Measurements from ENCODE around the gene CACNA1D. TPM values are rescaled to one million over a fixed set of nuclear protein-coding genes. Genes with fewer than 3 reads are reported as not detected.

The CACNA1D gene
- total RNA-seq, 1 donor from 2014 or later: 1.1 TPM

GRCh38 chr3:53503195-53503594 is 8.8 kb downstream of the CACNA1D start:
- no peaks in the 10 kb centered on the region for H3K4me1 ChIP-seq
- intact Hi-C loops (cut with micrococcal nuclease): no loop called here
- H3K27me3 ChIP-seq (ENCODE audit: low read depth): peaks cover 76% of the 10 kb centered on the region
- no peak for DNase-seq
- H3K27ac ChIP-seq (replicated peaks): no peak overlapping the region
- no peaks in the 10 kb centered on the region for H3K9me3 ChIP-seq (replicated peaks)
- no peaks in the 10 kb centered on the region for H3K36me3 ChIP-seq
- no peak overlapping the region for H3K4me3 ChIP-seq
- TF ChIP-seq CTCF (IDR thresholded peaks at IDR 0.05; ENCODE audit: borderline replicate concordance): no peak

DNA sequence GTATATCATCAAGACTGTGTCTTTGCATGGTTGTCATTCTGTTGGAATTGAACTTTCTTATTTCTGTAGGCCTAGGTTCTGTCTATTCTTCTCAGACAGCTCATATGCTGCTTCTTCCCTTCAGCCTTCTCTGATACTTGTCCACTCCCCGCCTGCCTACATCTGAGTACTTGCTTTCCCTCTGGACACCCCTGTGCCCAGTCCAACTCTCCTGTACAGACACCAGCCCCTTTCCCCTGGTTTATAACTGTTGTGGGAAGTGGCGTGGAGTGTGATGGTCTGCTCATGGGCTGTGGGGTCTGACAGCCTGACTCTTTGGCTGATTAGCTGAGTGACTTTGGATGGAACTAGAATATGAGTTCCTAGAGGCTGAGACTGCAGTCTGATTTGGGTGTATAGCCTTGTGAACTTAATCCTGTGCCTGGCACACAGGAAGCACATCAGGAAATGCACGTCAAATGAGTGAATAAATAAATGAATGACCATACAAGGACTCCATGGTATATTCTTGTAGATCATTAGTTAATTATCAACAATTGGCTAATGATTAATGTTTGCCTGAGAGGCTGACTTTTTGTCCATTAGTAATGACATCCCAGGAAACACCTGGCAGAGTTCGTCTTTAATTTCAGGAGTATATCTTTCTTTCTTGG is 11.8 kb downstream of the CACNA1D start:
- Histone ChIP-seq H3K27me3 (ENCODE audit: low read depth) (peaks cover 64% of the 10 kb centered on the region), H3K4me3 (no peak overlapping the region), H3K27ac (replicated peaks) (no peak overlapping the region), H3K4me1 (no peaks in the 10 kb centered on the region), H3K36me3 (no peaks in the 10 kb centered on the region), H3K9me3 (replicated peaks) (no peaks in the 10 kb centered on the region)
- intact Hi-C loops (cut with micrococcal nuclease): no loop called here
- DNase-seq: no peak
- no peak for TF ChIP-seq CTCF (IDR thresholded peaks at IDR 0.05; ENCODE audit: borderline replicate concordance)

- H3K27me3 ChIP-seq (ENCODE audit: low read depth): peaks cover 64% of the 10 kb centered on the region
- H3K36me3 ChIP-seq: no peaks in the 10 kb centered on the region
- H3K4me1 ChIP-seq: no peaks in the 10 kb centered on the region
- no peak for TF ChIP-seq CTCF (IDR thresholded peaks at IDR 0.05; ENCODE audit: borderline replicate concordance)
- H3K27ac ChIP-seq (replicated peaks): no peak overlapping the region
- no peak overlapping the region for H3K4me3 ChIP-seq
- intact Hi-C loops (cut with micrococcal nuclease): no loop called here
- H3K9me3 ChIP-seq (replicated peaks): no peaks in the 10 kb centered on the region
- DNase-seq: no peak
Measured at GRCh38 chr3:53506763-53507145, 12.3 kb downstream of the CACNA1D start.

DNA sequence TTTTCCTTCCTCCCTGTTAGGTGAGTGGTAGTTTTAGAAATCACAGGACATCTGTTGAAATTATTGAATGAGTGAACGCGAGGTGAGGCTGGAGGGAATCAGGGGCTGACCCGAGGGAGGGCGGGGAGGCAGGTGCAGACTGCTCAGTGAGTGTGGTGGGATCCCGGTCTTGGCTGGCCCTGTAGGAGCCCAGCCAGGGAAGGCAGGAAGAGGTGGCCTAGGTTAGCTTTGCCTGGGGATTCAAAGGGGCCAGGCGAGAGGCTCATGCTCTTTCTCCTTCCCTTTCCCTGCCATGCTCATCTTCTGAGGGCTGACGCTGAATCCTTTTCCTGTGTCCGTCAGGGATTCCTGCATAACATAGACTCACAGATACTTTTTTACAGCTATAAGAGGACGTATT is 15.1 kb downstream of the CACNA1D start:
- peaks cover 70% of the 10 kb centered on the region for H3K27me3 ChIP-seq (ENCODE audit: low read depth)
- DNase-seq: no peak
- H3K9me3 ChIP-seq (replicated peaks): no peaks in the 10 kb centered on the region
- no peak overlapping the region for H3K27ac ChIP-seq (replicated peaks)
- H3K4me3 ChIP-seq: no peak overlapping the region
- no peak for TF ChIP-seq CTCF (IDR thresholded peaks at IDR 0.05; ENCODE audit: borderline replicate concordance)
- H3K4me1 ChIP-seq: no peaks in the 10 kb centered on the region
- H3K36me3 ChIP-seq: no peaks in the 10 kb centered on the region
- intact Hi-C loops (cut with micrococcal nuclease): no loop called here

DNA sequence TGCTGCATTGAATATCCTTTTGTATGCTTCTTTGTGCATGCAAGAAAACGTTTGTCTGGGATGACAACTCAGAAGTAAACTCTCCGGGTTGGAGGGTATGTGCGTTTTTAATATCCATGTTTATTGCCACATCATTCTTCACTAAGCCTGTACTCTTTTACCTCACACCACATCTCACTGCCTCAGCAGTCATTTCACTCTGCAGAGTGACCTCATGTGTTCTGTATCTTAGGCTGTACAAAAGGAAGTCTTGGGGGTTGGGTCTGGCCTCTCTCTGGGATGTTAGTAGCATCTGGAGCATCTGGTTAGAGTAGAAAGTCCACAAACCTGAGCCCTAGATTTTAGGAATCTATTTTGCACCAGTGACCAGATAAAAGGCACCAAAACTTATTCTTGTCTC is 16.1 kb downstream of the CACNA1D start:
- DNase-seq: no peak
- H3K4me3 ChIP-seq: no peak overlapping the region
- no peaks in the 10 kb centered on the region for H3K36me3 ChIP-seq
- intact Hi-C loops (cut with micrococcal nuclease): no loop called here
- no peak overlapping the region for H3K27ac ChIP-seq (replicated peaks)
- H3K4me1 ChIP-seq: no peaks in the 10 kb centered on the region
- no peaks in the 10 kb centered on the region for H3K9me3 ChIP-seq (replicated peaks)
- peaks cover 61% of the 10 kb centered on the region for H3K27me3 ChIP-seq (ENCODE audit: low read depth)
- no peak for TF ChIP-seq CTCF (IDR thresholded peaks at IDR 0.05; ENCODE audit: borderline replicate concordance)
